HepG2 (cell line): ENCODE data around the gene APLF. TPM values are rescaled to one million over a fixed set of nuclear protein-coding genes. Genes with fewer than 3 reads are reported as not detected.

Source experiments
- ATAC-seq: fragments of 200-7000 bp; cut with Tn5 transposase; 3 replicates; pipeline ENCODE4 v1.9.1; 2020; ENCODE audit warnings: mild to moderate bottlenecking, moderate library complexity
- BruUV-seq: library from RNA; stranded (reverse); fragments of 400-500 nt; replicated peaks from 2 replicates; lab custom pipeline; 2021; lab: Mats Ljungman, UMichigan
- CTCF ChIA-PET: fragments of 300-600 bp; formaldehyde crosslinking; extraction: SDS; loops from one replicate; lab custom pipeline; 2021; ENCODE audit warnings: low total read pairs, inconsistent platforms, low intra/inter-chr PET ratio; lab: Yijun Ruan, JAX
- POLR2A ChIA-PET: fragments of 350-600 bp; sonication (Branson Sonifier 250); formaldehyde crosslinking; loops from one replicate; lab custom pipeline; 2020; ENCODE audit warnings: antibody characterized with exemption, inconsistent platforms; lab: Yijun Ruan, JAX
- DNase-seq: peaks from one replicate; pipeline ENCODE4 v3.0.0-alpha.2; 2015; ENCODE audit warnings: low spot score
- FAIRE-seq: peaks from 3 replicates; lab custom pipeline; 2011; peaks lifted over from hg19 to GRCh38; lab: Jason Lieb, UNC
- H2AFZ ChIP-seq: one replicate; pipeline ENCODE4 v1.6.1; 2011; ENCODE audit warnings: low read length, inconsistent platforms
- H3K27ac ChIP-seq: fragments of 300-600 bp; 3 replicates; pipeline ENCODE4 v1.8.0; 2011; ENCODE audit warnings: mixed run types, mild to moderate bottlenecking, mixed read lengths, low read length, inconsistent platforms; ENCODE audit not compliant: insufficient read depth; ENCODE audit errors: extremely low read length
- H3K27me3 ChIP-seq, 2 experiments: fragments of 200-600 bp in 1 of 2; 2 replicates in 1 of 2; 3 replicates in 1 of 2; pipeline versions ENCODE4 v1.6.0 to v1.8.0; 2011; ENCODE audit warnings: low read length in 2 of 2, mild to moderate bottlenecking in 2 of 2, moderate library complexity in 2 of 2, inconsistent platforms in 1 of 2; ENCODE audit not compliant: insufficient read depth in 2 of 2, control insufficient read depth in 1 of 2
- H3K36me3 ChIP-seq, 2 experiments: fragments of 200-600 bp in 1 of 2; replicated peaks in 1 of 2; 2 replicates in 1 of 2; 3 replicates in 1 of 2; pipeline versions ENCODE4 v1.5.1 to v1.8.0; 2011; ENCODE audit warnings: low read length in 2 of 2, inconsistent platforms in 1 of 2; ENCODE audit not compliant: insufficient read depth in 2 of 2, control insufficient read depth in 1 of 2
- H3K4me1 ChIP-seq: 2 replicates; pipeline ENCODE4 v1.5.1; 2012; ENCODE audit warnings: low read length, inconsistent platforms; ENCODE audit not compliant: insufficient read depth
- H3K4me2 ChIP-seq: 2 replicates; pipeline ENCODE4 v1.6.0; 2011; ENCODE audit warnings: low read depth, low read length, inconsistent platforms
- H3K4me3 ChIP-seq, 3 experiments: fragments of 200-600 bp in 1 of 3; sonication (generic), shearing (Covaris generic) in 1 of 3; replicated peaks in 1 of 3; 2 replicates each; pipeline ENCODE4 v1.5.1; 2011 to 2016; ENCODE audit warnings: low read length in 3 of 3, inconsistent platforms in 2 of 3, low read depth in 2 of 3, mild to moderate bottlenecking in 2 of 3, control low read depth in 1 of 3, mixed read lengths in 1 of 3; ENCODE audit not compliant: insufficient read depth in 1 of 3
- H3K79me2 ChIP-seq: one replicate; pipeline ENCODE4 v1.6.1; 2011; ENCODE audit warnings: low read length, inconsistent platforms; ENCODE audit not compliant: insufficient read depth
- H3K9ac ChIP-seq: 2 replicates; pipeline ENCODE4 v1.6.0; 2011; ENCODE audit warnings: mild to moderate bottlenecking, low read depth, low read length, inconsistent platforms; ENCODE audit not compliant: insufficient read depth
- H3K9me3 ChIP-seq: 2 replicates; pipeline ENCODE4 v1.5.1; 2012; ENCODE audit warnings: mild to moderate bottlenecking, low read length
- H4K20me1 ChIP-seq: 2 replicates; pipeline ENCODE4 v1.6.0; 2011; ENCODE audit warnings: inconsistent platforms, mild to moderate bottlenecking, low read length, moderate library complexity; ENCODE audit not compliant: insufficient read depth
- CBX1 ChIP-seq: IDR thresholded peaks from one replicate; pipeline ENCODE4 v1.6.1; 2016; ENCODE audit warnings: antibody characterized with exemption, low read depth
- ISX ChIP-seq: sonication (generic); formaldehyde crosslinking; conservative IDR thresholded peaks from 2 replicates; pipeline ENCODE4 v1.5.0; 2020; ENCODE audit warnings: missing genetic modification reagents
- NR2F2 ChIP-seq: IDR thresholded peaks from 2 replicates; pipeline ENCODE4 v1.6.1; 2012; ENCODE audit warnings: low read depth, inconsistent platforms, borderline replicate concordance
- ZBTB42 ChIP-seq: sonication (generic); formaldehyde crosslinking; IDR thresholded peaks from 2 replicates; pipeline ENCODE4 v1.5.0; 2020; ENCODE audit warnings: mild to moderate bottlenecking, missing genetic modification reagents
- ZNF30 ChIP-seq: sonication (generic); formaldehyde crosslinking; IDR thresholded peaks from 2 replicates; pipeline ENCODE4 v1.5.0; 2020; ENCODE audit warnings: mild to moderate bottlenecking, missing genetic modification reagents
- ZNF367 ChIP-seq: sonication (generic); formaldehyde crosslinking; IDR thresholded peaks from 2 replicates; pipeline ENCODE4 v1.4.0; 2020; ENCODE audit warnings: missing genetic modification reagents, borderline replicate concordance
- WGBS: methylation state at CpG from one replicate; pipeline ENCODE4 v1.1.6; 2017; ENCODE audit warnings: low lambda C conversion rate; 5-methylcytosine and 5-hydroxymethylcytosine counted together
- in situ Hi-C: cut with HindIII; loops from 2 replicates; pipeline ENCODE4 v1.10.0; 2017; ENCODE audit warnings: low pct_unique_long_range_greater_than_20kb; ENCODE audit not compliant: extremely low pct_ligation_motif_present
- intact Hi-C: fragments of 100-400 bp; cut with micrococcal nuclease; formaldehyde crosslinking; loops from one replicate; pipeline ENCODE4 v1.10.0; 2022; ENCODE audit not compliant: unreplicated experiment
- polyA plus RNA-seq, 8 experiments: library from polyadenylated mRNA; depleted of rRNA in 3 of 8; stranded (reverse) in 7 of 8; unstranded in 1 of 8; fragments of >200 nt; fragmentation: Illumina TruSeq in 4 of 8; extraction: Trizol in 4 of 8; gene quantifications; 2 replicates each; pipeline versions ENCODE4 v1.2.1 to v1.2.3, GENCODE V29; 2011 to 2016; ENCODE audit warnings: low read depth in 4 of 8, missing spikeins in 1 of 8, mixed read lengths in 1 of 8; ENCODE audit not compliant: insufficient read depth in 1 of 8
- total RNA-seq, 5 experiments: library from RNA; depleted of rRNA; stranded (reverse); fragments of >200 nt; fragmentation: Illumina TruSeq; extraction: Trizol; gene quantifications; 2 replicates each; pipeline ENCODE4 v1.2.3, GENCODE V29; 2016; ENCODE audit warnings: low read depth in 1 of 5
- TF ChIP-seq, protein P1 (sequence below), 2 experiments: fragments of 450-650 bp in 1 of 2; sonication (generic) in 1 of 2; formaldehyde crosslinking in 1 of 2; IDR thresholded peaks; 2 replicates each; pipeline versions ENCODE4 v1.6.1 to v1.8.0; 2016 to 2022; ENCODE audit warnings: antibody characterized with exemption in 1 of 2, mild to moderate bottlenecking in 1 of 2, missing genetic modification reagents in 1 of 2

The APLF gene
- total and polyA plus RNA-seq, 2 of the 13 experiments (the other 11 are each of a cell fraction or from before 2014, with no cell fraction given), result 0.45 to 2.2 TPM

GRCh38 chr2:68506170-68506569 is 38.8 kb downstream of the APLF start:
- POLR2A ChIA-PET, result interaction anchor here (0.6 kb wide), 1 partner anchor 12 kb away, joined by 3 read pairs; no protein-coding TSS in a partner anchor
- Histone ChIP-seq H3K4me1 (no peaks in the 10 kb centered on the region), H3K9me3 (no peaks in the 10 kb centered on the region), H2AFZ (no peak overlapping the region), H3K27me3 (no peaks in the 10 kb centered on the region; a peak in 1 of 5 replicates), H4K20me1 (no peaks in the 10 kb centered on the region), H3K36me3 (no peaks in the 10 kb centered on the region), H3K4me3 (no peak overlapping the region), H3K79me2 (no peaks in the 10 kb centered on the region), H3K9ac (no peak overlapping the region), H3K4me2 (no peak overlapping the region), H3K27ac (no peak overlapping the region)
- in situ Hi-C loops, result no loop called here
- WGBS, result 49% methylated on average over 3 of the region's 3 CpGs
- DNase-seq (no peak), FAIRE-seq (no peak), ATAC-seq (no peak)
- intact Hi-C loops, result no loop called here
- no TSS peak for BruUV-seq
- CTCF ChIA-PET, result no interaction called here
- TF ChIP-seq ZNF30 (CRISPR knock-in tag), result no peak

- FAIRE-seq (no peak), ATAC-seq (no peak), DNase-seq (no peak)
- ChIA-PET CTCF (no interaction called here), POLR2A (no interaction called here)
- H3K4me2 ChIP-seq, result no peak overlapping the region
- H3K4me3 ChIP-seq, result no peak overlapping the region
- no peaks in the 10 kb centered on the region for H3K27me3 ChIP-seq
- WGBS, result 4% methylated on average over 3 of the region's 3 CpGs
- H3K9me3 ChIP-seq, result no peaks in the 10 kb centered on the region
- no TSS peak for BruUV-seq
- H3K36me3 ChIP-seq, result no peaks in the 10 kb centered on the region
- H2AFZ ChIP-seq, result no peak overlapping the region
- H4K20me1 ChIP-seq, result no peaks in the 10 kb centered on the region
- no peak overlapping the region for H3K9ac ChIP-seq
- no peak overlapping the region for H3K27ac ChIP-seq
- in situ Hi-C loops, result no loop called here
- H3K79me2 ChIP-seq, result no peaks in the 10 kb centered on the region
- intact Hi-C loops, result no loop called here
- no peaks in the 10 kb centered on the region for H3K4me1 ChIP-seq
- TF ChIP-seq ZBTB42 (CRISPR knock-in tag) (no peak), NR2F2 (no peak), ISX (CRISPR knock-in tag) (no peak), CBX1 (no peak), ZNF367 (CRISPR knock-in tag) (no peak)
- TF ChIP-seq, protein P1, sequence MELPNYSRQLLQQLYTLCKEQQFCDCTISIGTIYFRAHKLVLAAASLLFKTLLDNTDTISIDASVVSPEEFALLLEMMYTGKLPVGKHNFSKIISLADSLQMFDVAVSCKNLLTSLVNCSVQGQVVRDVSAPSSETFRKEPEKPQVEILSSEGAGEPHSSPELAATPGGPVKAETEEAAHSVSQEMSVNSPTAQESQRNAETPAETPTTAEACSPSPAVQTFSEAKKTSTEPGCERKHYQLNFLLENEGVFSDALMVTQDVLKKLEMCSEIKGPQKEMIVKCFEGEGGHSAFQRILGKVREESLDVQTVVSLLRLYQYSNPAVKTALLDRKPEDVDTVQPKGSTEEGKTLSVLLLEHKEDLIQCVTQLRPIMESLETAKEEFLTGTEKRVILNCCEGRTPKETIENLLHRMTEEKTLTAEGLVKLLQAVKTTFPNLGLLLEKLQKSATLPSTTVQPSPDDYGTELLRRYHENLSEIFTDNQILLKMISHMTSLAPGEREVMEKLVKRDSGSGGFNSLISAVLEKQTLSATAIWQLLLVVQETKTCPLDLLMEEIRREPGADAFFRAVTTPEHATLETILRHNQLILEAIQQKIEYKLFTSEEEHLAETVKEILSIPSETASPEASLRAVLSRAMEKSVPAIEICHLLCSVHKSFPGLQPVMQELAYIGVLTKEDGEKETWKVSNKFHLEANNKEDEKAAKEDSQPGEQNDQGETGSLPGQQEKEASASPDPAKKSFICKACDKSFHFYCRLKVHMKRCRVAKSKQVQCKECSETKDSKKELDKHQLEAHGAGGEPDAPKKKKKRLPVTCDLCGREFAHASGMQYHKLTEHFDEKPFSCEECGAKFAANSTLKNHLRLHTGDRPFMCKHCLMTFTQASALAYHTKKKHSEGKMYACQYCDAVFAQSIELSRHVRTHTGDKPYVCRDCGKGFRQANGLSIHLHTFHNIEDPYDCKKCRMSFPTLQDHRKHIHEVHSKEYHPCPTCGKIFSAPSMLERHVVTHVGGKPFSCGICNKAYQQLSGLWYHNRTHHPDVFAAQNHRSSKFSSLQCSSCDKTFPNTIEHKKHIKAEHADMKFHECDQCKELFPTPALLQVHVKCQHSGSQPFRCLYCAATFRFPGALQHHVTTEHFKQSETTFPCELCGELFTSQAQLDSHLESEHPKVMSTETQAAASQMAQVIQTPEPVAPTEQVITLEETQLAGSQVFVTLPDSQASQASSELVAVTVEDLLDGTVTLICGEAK (IDR thresholded peaks at IDR 0.05), result no peak
- TF ChIP-seq, protein P1 (CRISPR knock-in tag; IDR thresholded peaks at IDR 0.05), result no peak
Measured at GRCh38 chr2:68512326-68512725, 44.9 kb downstream of the APLF start.
